ENCODE data around the gene TNFSF9.

- TF ChIP-seq EP300 (IDR thresholded peaks at IDR 0.05; ENCODE audit: borderline replicate concordance), result no peak
- TF ChIP-seq, protein P1, sequence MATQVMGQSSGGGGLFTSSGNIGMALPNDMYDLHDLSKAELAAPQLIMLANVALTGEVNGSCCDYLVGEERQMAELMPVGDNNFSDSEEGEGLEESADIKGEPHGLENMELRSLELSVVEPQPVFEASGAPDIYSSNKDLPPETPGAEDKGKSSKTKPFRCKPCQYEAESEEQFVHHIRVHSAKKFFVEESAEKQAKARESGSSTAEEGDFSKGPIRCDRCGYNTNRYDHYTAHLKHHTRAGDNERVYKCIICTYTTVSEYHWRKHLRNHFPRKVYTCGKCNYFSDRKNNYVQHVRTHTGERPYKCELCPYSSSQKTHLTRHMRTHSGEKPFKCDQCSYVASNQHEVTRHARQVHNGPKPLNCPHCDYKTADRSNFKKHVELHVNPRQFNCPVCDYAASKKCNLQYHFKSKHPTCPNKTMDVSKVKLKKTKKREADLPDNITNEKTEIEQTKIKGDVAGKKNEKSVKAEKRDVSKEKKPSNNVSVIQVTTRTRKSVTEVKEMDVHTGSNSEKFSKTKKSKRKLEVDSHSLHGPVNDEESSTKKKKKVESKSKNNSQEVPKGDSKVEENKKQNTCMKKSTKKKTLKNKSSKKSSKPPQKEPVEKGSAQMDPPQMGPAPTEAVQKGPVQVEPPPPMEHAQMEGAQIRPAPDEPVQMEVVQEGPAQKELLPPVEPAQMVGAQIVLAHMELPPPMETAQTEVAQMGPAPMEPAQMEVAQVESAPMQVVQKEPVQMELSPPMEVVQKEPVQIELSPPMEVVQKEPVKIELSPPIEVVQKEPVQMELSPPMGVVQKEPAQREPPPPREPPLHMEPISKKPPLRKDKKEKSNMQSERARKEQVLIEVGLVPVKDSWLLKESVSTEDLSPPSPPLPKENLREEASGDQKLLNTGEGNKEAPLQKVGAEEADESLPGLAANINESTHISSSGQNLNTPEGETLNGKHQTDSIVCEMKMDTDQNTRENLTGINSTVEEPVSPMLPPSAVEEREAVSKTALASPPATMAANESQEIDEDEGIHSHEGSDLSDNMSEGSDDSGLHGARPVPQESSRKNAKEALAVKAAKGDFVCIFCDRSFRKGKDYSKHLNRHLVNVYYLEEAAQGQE (IDR thresholded peaks at IDR 0.05; ENCODE audit: low read depth), result no peak
- no peak for TF ChIP-seq MAX (IDR thresholded peaks at IDR 0.05)
- TF ChIP-seq YY1 (IDR thresholded peaks at IDR 0.05; ENCODE audit: low read depth), result no peak
- no peak for TF ChIP-seq RAD21 (IDR thresholded peaks at IDR 0.05; ENCODE audit: low read depth)
- TF ChIP-seq EGR1 (IDR thresholded peaks at IDR 0.05), result no peak
- no peak for TF ChIP-seq TAF1 (IDR thresholded peaks at IDR 0.05; ENCODE audit: low read depth)
- TF ChIP-seq ZBTB7A (IDR thresholded peaks at IDR 0.05; ENCODE audit: low read depth), result no peak
- TF ChIP-seq TEAD4 (IDR thresholded peaks at IDR 0.05), result no peak
- TF ChIP-seq CEBPB (IDR thresholded peaks at IDR 0.05), result no peak
- TF ChIP-seq FOXM1 (IDR thresholded peaks at IDR 0.05; ENCODE audit: borderline replicate concordance, low read depth), result no peak
- TF ChIP-seq, protein P2, sequence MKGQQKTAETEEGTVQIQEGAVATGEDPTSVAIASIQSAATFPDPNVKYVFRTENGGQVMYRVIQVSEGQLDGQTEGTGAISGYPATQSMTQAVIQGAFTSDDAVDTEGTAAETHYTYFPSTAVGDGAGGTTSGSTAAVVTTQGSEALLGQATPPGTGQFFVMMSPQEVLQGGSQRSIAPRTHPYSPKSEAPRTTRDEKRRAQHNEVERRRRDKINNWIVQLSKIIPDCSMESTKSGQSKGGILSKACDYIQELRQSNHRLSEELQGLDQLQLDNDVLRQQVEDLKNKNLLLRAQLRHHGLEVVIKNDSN (IDR thresholded peaks at IDR 0.05), result no peak
These were observed 38.0 kb downstream of the TNFSF9 start for GRCh38 chr19:6568816-6569215.
